ENCODE measurements around the gene CMPK1. TPM values are rescaled to one million over a fixed set of nuclear protein-coding genes. Genes with fewer than 3 reads are reported as not detected.

CMPK1 gene
- total RNA-seq, 1 experiment from 2014 or later = 36.3 TPM

- TF ChIP-seq, protein P1, sequence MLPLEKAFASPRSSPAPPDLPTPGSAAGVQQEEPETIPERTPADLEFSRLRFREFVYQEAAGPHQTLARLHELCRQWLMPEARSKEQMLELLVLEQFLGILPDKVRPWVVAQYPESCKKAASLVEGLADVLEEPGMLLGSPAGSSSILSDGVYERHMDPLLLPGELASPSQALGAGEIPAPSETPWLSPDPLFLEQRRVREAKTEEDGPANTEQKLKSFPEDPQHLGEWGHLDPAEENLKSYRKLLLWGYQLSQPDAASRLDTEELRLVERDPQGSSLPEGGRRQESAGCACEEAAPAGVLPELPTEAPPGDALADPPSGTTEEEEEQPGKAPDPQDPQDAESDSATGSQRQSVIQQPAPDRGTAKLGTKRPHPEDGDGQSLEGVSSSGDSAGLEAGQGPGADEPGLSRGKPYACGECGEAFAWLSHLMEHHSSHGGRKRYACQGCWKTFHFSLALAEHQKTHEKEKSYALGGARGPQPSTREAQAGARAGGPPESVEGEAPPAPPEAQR (CRISPR knock-in tag; IDR thresholded peaks at IDR 0.05) = no peak
- TF ChIP-seq SMAD4 (CRISPR knock-in tag; IDR thresholded peaks at IDR 0.05) (no peak), FOXK1 (CRISPR knock-in tag; IDR thresholded peaks at IDR 0.05) (no peak; the same call in 1 of the 2 replicates), ATF2 (CRISPR knock-in tag; IDR thresholded peaks at IDR 0.05; ENCODE audit: borderline replicate concordance, low read depth) (no peak), NFE2L1 (CRISPR knock-in tag; IDR thresholded peaks at IDR 0.05) (no peak), ZNF423 (CRISPR knock-in tag; IDR thresholded peaks at IDR 0.05) (no peak), AR (CRISPR knock-in tag; IDR thresholded peaks at IDR 0.05) (no peak), CREB1 (CRISPR knock-in tag; IDR thresholded peaks at IDR 0.05) (no peak)
- TF ChIP-seq, protein P2, sequence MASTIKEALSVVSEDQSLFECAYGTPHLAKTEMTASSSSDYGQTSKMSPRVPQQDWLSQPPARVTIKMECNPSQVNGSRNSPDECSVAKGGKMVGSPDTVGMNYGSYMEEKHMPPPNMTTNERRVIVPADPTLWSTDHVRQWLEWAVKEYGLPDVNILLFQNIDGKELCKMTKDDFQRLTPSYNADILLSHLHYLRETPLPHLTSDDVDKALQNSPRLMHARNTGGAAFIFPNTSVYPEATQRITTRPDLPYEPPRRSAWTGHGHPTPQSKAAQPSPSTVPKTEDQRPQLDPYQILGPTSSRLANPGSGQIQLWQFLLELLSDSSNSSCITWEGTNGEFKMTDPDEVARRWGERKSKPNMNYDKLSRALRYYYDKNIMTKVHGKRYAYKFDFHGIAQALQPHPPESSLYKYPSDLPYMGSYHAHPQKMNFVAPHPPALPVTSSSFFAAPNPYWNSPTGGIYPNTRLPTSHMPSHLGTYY (CRISPR knock-in tag; IDR thresholded peaks at IDR 0.05) = no peak
Measured at GRCh38 chr1:47333922-47334764, 553 bp downstream of the CMPK1 start (continued).

DNA sequence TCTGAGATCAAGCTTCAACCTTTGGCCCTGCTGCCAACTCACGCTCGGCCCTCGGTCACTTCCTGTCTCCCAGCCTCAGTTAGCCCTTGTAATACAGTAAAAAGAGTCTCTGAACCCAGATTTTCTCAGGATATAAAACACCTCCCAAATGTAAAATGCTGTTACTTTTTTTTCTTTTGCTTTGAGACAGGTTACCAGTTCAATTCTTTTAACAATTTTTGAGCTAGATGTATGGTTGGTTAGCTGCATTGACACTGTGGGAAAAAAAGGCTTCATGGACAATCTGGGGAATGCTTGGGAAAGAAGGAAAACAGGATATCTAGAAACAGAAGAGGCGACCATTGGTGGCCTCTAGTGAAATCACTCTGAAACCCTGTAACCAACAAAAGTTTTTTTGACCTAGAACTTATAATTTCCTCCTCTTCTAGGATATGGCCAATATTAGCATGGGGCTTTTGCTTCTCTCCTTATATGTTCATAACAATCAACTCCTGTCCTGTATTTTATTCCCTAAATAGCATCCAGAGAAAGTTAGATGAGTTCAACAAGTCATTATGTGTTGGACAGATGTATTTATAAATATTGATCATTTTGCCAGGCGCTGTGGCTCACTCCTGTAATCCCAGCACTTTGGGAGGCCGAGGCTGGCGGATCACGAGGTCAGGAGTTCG, 1.3 kb downstream of the CMPK1 start:
- no peaks in the 10 kb centered on the region for H3K27me3 Mint-ChIP-seq (ENCODE audit: low read depth)
- no peak for ATAC-seq
- no peaks in the 10 kb centered on the region for H3K9me3 Mint-ChIP-seq
- H3K4me3 Mint-ChIP-seq = peak overlapping the region; percentile 97
- H3K4me1 Mint-ChIP-seq = peaks cover 11% of the 10 kb centered on the region
- POLR2A ChIA-PET = interaction anchor here (0.6 to 2.0 kb wide), 2 partner anchors 21 to 156 kb away, joined by 4 to 6 read pairs; partner anchors contain the start of gene STIL
- no peak for DNase-seq (ENCODE audit: low spot score)
- CTCF ChIA-PET = interaction anchor here (1.0 to 2.6 kb wide), 5 partner anchors 11 to 156 kb away, joined by 3 to 14 read pairs (median 9); partner anchors contain the start of gene STIL
- peak overlapping the region; percentile 90 for H3K27ac Mint-ChIP-seq
- H3K36me3 Mint-ChIP-seq = no peaks in the 10 kb centered on the region
- TF ChIP-seq SMAD3 (CRISPR knock-in tag; IDR thresholded peaks at IDR 0.05; ENCODE audit: borderline replicate concordance) (no peak), GRHL2 (CRISPR knock-in tag; IDR thresholded peaks at IDR 0.05; ENCODE audit: insufficient replicate concordance, severe bottlenecking) (no peak), SP1 (CRISPR knock-in tag; conservative IDR thresholded peaks at IDR 0.05) (no peak), NFYB (CRISPR knock-in tag; conservative IDR thresholded peaks at IDR 0.05; ENCODE audit: low read depth) (no peak), E2F1 (CRISPR knock-in tag; IDR thresholded peaks at IDR 0.05) (no peak), HMGA2 (CRISPR knock-in tag; IDR thresholded peaks at IDR 0.05) (no peak), NFE2L1 (CRISPR knock-in tag; IDR thresholded peaks at IDR 0.05) (no peak), RELA (CRISPR knock-in tag; IDR thresholded peaks at IDR 0.05; ENCODE audit: borderline replicate concordance) (no peak)
- TF ChIP-seq, protein P3, sequence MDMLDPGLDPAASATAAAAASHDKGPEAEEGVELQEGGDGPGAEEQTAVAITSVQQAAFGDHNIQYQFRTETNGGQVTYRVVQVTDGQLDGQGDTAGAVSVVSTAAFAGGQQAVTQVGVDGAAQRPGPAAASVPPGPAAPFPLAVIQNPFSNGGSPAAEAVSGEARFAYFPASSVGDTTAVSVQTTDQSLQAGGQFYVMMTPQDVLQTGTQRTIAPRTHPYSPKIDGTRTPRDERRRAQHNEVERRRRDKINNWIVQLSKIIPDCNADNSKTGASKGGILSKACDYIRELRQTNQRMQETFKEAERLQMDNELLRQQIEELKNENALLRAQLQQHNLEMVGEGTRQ (CRISPR knock-in tag; IDR thresholded peaks at IDR 0.05) = no peak
- TF ChIP-seq, protein P4, sequence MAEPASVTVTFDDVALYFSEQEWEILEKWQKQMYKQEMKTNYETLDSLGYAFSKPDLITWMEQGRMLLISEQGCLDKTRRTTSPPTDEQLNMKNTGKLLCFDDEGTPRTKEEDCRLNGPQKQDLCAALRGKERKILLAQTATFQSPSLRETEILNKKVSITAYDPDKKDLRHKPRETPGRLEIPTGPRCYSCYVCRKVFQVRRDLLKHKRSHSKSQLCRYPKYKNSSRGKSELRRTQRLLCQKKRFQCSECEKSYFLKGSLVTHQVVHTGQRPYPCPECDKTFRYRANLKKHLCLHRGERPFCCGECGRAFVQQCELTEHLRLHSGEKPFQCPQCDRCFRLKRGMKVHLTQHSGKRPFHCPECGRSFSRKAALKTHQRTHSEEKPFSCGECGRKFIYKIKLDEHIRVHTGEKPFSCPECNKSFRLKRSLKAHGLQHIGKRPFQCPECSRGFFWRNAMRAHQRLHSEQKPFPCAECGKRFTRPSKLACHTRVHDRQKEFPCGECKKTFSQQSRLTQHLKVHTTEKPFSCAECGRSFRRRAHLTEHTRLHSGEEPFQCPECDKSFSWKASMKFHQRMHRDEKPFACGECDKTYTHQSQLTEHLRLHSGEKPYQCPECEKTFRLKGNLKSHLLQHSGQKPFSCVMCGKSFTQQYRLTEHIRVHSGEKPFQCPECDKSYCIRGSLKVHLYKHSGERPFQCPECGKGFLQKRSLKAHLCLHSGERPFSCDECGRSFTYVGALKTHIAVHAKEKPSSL (CRISPR knock-in tag; conservative IDR thresholded peaks at IDR 0.05) = no peak
- TF ChIP-seq, protein P5, sequence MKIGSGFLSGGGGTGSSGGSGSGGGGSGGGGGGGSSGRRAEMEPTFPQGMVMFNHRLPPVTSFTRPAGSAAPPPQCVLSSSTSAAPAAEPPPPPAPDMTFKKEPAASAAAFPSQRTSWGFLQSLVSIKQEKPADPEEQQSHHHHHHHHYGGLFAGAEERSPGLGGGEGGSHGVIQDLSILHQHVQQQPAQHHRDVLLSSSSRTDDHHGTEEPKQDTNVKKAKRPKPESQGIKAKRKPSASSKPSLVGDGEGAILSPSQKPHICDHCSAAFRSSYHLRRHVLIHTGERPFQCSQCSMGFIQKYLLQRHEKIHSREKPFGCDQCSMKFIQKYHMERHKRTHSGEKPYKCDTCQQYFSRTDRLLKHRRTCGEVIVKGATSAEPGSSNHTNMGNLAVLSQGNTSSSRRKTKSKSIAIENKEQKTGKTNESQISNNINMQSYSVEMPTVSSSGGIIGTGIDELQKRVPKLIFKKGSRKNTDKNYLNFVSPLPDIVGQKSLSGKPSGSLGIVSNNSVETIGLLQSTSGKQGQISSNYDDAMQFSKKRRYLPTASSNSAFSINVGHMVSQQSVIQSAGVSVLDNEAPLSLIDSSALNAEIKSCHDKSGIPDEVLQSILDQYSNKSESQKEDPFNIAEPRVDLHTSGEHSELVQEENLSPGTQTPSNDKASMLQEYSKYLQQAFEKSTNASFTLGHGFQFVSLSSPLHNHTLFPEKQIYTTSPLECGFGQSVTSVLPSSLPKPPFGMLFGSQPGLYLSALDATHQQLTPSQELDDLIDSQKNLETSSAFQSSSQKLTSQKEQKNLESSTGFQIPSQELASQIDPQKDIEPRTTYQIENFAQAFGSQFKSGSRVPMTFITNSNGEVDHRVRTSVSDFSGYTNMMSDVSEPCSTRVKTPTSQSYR (CRISPR knock-in tag; IDR thresholded peaks at IDR 0.05) = no peak

Measured in WTC11 (cell line).